DMS53 treated with DMSO at 0.1 percent for 48 hours (cell line): ENCODE results near the gene RALBP1.
"Not testable (repeated sequence)": the region's sequence is repeated elsewhere in the genome, so short reads cannot be mapped to it uniquely, and the experiment has no call there.

Source experiments
- DNase-seq: peaks from one replicate; lab custom pipeline; 2025; ENCODE audit not compliant: unreplicated experiment; lab: John Stamatoyannopoulos, UW

Gene RALBP1

GRCh38 chr18:9454061-9454703 lies 21.1 kb upstream of the RALBP1 start:
- DNase-seq: no peak

DNA sequence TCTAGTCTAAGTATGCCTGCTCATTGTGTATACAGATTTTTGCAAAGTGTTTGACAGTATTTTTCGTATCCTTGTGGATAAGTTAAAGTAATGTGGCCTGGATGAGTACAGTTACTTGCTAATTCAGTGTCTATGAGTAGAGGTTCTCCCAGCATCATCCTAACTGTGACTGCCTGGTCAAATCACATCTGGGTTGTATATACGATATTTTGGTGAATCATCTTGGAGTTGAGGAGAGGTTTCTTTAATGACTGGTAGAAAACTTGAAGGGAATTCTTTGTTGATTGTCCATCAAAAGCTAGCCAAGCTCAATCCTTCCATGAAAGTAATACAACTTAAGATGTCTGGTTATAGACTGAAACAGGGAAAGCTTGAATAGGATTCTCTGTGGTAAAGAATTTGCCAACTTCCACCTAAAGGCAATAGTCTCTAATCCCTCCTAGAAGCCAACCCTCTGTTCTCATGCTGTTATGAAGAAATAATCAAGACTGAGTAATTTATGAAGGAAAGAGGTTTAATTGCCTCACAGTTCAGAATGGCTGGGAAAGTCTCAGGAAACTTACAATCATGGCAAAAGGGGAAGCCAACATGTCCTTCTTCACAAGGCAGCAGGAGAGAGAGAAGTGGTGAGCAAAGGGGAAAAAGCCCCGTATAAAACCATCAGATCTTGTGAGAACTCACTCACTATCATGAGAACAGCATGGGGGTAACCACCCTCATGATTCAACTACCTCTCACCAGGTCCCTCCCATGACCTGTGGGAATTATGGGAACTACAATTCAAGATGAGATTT lies 19.4 kb upstream of the RALBP1 start:
- DNase-seq: no peak

GRCh38 chr18:9466127-9466526 lies 9.2 kb upstream of the RALBP1 start:
- DNase-seq: no peak

GRCh38 chr18:9466846-9467245 lies 8.5 kb upstream of the RALBP1 start:
- DNase-seq: no peak

DNA sequence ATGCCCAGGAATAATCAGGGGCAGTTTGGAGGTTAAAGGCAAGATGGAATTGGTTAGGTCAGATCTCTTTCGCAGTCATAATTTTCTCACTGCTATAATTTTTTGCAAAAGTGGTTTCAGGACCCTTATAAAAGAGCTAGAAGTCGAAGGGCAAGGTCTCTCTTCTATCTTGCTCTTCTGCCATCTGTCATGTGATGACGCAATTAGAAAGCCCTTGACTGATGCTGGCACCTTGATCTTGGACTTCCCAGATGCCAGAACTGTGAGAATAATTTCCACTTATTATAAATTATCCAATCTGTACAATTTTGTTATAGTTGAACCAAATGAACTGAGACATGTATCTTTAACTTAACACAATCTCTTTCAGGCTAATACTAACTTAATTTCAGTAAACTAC lies 6.3 kb upstream of the RALBP1 start:
- no peak for DNase-seq

DNA sequence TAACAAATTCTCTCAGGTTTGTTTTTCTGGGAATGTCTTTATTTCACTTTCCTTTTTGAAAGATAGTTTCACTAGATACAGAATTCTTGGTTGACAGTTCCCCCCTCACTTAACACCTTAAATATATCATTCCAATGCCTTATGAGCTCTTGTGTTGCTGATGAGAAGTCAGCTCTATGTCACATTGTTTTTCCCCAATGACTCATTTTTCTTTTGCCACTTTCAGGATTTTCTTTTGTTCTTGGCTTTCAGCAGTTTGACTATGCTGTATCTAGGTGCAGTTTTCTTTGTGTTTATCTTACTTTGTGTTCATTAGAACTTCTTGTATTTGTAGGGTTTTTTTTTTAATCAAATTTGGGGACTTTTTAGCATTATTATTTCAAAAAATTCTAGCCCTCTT lies 5.6 kb upstream of the RALBP1 start:
- no peak for DNase-seq

DNA sequence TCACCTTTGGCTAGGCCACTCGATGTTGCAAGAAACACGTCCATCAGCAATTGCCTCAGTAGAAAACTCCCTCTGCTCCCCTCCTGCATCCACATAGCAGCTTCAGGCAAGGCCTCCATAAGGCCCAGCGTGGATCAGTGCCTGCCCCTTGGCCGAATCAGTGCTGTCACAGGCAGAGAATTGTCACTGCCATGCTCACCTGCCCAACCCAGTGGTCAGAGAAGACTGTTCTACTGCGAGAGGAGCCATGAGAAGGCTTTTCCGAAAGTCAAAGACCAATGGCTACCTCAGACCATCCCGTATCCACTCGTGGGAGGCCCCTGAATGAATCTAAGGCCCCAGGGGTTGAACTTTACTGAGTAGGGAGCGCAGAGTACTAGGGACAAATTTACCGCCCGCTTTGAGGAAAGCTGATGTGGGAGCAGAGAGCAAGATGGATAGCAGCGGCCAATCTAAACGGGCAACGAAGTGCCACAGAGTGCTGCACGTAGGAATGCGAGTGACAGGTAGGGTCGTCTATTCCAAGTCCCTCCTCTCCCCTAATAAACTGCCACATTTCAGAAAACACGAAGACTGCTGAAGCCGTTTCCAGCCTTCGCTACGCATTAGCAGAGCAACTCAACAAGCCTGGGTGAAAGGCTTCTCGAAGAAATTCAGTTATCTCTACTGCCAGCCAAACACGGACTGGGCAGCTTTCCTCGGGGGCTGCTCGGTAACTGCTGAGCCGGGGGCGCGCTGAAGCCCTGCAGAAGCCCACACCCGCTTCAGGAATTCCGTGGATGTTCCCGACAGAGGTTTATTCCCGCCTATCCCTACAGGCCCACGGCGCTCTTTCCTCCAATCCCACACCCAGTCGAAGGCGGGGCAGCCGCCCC lies 968 bp upstream of the RALBP1 start:
- DNase-seq: peak; percentile 93

- DNase-seq: peak; percentile 31
These were observed 604 bp downstream of the RALBP1 start for GRCh38 chr18:9475643-9476591.

- DNase-seq: not testable (repeated sequence)
These were observed 1.6 kb downstream of the RALBP1 start for GRCh38 chr18:9476949-9477348.

DNA sequence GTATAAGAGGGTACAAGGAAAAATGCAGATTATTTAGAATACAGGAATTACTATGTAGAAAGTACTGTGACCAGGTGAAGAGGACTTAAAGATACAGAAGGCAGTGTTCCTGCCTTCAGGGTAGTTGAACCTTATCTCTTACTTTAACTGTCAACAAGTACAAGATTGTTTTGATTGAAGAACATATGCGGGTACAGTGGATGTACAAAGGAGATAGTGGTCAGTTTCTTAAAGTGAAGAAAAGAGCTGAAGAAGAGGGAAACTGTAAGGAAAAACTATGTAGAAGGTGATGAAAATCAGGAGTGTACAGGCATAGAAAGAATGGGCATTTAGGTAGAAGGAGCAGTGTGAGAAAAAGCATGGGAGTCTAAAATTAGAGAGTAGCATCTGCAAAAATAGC lies 2.2 kb downstream of the RALBP1 start:
- no peak for DNase-seq

GRCh38 chr18:9478545-9478944 lies 3.2 kb downstream of the RALBP1 start:
- no peak for DNase-seq

DNA sequence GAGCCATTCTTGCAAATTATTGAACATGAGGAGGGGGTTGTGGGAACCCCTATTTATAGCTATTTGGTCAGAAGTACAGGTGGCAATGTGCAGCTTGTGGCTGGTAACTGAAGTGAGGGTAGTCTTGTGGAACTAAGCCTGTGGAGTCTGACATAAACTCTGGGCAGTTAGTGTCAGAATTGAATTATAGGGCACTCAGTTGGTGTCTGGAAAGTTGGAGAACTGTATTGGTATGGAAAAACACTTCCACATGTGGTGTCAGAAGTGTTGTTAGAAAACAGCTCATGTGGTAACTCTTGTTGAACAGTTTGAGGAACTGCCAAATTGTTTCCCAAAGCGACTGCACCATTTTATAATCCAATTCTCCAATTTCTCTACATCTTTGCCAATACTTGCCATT lies 7.5 kb downstream of the RALBP1 start:
- DNase-seq: no peak

DNA sequence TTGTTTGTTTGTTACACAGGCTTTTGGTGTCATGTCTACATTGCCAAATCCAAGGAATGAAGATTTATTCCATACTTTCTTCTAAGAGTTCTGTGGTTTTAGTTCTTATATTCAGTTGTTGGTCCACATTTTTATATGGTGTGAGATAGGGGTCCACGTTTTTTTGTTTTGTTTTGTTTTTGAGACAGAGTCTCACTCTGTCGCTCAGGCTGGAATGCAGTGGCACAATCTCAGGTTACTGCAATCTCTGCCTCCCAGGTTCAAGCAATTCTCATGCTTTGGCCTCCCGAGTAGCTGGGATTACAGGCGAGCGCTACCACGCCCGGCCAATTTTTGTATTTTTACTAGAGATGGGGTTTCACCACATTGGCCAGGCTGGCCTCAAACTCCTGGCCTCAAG lies 8.2 kb downstream of the RALBP1 start:
- no peak for DNase-seq

DNA sequence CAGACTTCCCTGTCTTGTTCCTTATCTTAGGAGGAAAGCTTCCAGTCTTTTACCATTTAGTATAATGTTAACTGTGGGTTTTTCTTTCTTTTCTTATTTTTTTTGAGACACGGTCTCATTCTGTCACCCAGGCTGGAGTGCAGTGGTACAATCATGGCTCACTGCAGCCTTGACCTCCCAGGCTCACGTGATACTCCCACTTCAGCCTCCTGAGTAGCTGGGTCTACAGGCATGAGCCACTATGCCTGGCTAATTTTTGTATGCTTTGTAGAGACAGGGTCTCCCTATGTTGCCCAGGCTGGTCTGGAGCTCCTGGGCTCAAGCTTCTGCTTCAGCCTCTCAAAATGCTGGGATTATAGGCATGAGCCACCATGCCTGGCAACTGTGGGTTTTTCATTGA lies 9.5 kb downstream of the RALBP1 start:
- DNase-seq: not testable (repeated sequence)

DNA sequence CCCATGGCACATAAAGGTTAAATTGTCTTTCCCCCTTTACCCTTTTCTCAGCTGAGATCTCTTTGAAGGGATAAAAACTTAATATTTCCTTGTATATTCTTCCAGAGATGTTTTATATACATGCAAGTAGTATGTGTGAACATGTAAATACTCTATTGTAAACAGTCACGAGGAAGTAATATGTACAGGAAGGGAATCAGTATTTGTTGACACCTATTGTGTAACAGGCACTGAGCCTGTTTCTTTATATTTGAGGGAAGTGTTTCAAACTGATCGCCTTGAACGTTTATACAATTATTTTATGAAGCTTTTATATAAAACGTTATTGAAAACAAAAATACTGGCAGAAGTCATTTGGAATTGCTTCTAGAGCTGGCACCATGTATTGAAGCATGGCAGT lies 13.2 kb downstream of the RALBP1 start:
- DNase-seq: no peak

DNA sequence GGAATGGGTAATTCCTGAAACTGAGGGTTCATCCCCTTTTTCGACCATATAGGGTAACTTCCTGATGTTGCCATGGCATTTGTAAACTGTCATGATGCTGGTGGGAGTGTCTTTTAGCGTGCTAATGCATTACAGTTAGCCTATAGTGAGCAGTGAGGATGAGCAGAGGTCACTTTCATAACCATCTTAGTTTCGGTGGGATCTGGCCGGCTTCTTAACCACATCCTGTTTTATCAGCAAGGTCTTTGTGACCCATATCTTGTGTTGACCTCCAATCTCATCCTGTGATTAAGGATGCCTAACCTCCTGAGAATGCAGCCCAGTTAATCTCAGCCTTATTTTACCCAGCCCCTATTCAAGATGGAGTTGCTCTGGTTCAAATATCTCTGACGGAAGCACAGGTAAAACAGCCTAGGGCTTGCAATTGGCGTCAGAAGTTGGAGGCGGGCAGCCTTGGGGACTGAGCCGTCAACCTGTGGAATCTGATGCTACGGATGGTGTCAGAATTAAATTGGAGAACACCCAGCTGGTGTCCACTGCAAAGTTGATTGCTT lies 19.5 kb downstream of the RALBP1 start:
- no peak for DNase-seq

DNA sequence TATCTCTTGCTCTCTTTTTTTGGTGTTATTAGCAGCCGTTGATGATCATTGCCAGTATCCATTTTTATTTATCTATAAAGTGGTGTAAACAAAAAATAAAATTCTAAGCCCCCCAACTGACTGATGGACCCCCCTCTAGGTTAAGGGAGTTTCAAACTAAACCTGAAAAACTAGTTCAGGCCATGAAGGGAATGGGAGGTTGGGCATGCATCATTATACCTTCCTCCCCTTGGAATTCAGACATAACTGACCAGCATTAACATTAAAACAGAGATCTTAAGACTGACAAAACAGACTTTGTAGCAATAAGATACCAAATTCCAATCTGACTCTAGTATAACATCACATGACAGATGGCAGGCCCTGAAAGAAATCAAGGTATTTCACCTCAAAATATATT lies 20.2 kb downstream of the RALBP1 start:
- DNase-seq: no peak

DNA sequence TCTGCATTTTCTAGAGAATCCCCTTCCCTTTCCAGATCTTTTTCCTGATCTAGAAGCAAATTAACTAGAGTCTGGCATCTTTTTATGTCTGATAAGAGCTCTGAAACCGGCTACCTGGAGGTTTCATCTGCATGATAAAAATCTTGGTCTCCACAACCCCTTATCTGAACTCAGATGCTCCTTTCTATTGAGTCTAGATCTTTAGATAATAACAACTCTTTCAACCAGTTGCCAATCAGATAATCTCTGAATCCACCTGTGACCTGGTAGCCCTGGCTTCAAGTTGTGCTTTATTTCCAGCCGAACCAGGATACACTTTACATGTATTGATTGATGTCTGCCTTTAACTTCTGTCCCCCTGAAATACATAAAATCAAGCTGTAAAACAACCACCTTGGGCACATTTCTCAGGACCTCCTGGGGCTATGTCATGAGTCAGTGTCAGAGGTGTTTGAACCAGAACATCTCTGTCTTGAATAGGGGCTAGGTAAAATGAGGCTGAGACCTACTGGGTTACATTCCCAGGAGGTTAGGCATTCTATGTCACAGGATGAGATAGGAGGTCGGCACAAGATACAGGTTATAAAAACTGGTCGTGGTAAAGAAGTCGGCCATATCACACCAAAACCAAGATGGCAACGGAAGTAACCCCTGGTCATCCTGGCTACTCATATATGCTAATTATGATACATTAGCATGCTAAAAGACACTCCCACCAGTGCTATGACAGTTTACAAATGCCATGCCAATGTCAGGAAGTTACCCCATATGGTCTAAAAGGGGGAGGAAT lies 20.8 kb downstream of the RALBP1 start:
- DNase-seq: no peak

- no peak for DNase-seq
These were observed 30.9 kb downstream of the RALBP1 start for GRCh38 chr18:9506046-9506792.
